TTC549 (cell line): ENCODE data around the gene COPS7A.
A peak's percentile ranks its signal among the peaks of the same experiment; 100 is the strongest.
"Not testable (repeated sequence)": the region's sequence is repeated elsewhere in the genome, so short reads cannot be mapped to it uniquely, and the experiment has no call there.

Experiments
- FAIRE-seq: peaks from 2 replicates; lab custom pipeline; 2012; peaks lifted over from hg19 to GRCh38; lab: Jason Lieb, UNC

Gene COPS7A

DNA sequence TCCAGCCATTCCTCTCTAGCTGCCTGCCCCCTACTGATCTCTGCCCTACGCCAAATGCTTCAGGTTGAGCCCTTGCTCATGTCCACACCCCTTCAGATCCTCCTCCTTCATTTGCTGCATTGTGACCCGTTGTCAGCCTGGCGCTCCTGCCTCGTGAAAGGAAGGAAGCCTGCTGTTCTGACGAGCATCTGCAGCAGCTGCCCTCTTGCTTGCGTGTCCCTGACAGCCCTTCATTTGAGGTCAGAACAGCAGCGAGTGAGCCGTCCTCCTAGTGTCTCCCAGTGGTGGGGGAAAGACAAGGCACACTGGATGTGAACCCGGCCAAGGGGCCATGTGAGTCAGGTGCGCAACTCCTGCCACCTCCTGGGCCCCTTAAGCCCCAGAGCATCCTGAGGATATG is 20.2 kb upstream of the COPS7A start:
- FAIRE-seq: no peak

DNA sequence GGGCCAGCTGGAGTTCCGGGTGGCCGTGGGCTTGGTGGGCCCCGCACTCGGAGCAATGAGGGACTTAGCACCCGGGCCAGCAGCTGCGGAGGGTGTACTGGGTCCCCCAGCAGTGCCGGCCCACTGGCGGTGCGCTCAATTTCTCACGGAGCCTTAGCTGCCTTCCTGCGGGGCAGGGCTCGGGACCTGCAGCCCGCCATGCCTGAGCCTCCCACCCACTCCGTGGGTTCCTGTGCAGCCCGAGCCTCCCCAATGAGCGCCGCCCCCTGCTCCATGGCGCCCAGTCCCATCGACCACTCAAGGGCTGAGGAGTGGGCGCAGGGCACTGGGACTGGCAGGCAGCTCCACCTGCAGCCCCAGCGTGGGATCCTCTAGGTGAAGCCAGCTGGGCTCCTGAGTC is 15.5 kb upstream of the COPS7A start:
- FAIRE-seq: not testable (repeated sequence)

- FAIRE-seq: no peak
These were observed 14.9 kb upstream of the COPS7A start for GRCh38 chr12:6708960-6709394.

DNA sequence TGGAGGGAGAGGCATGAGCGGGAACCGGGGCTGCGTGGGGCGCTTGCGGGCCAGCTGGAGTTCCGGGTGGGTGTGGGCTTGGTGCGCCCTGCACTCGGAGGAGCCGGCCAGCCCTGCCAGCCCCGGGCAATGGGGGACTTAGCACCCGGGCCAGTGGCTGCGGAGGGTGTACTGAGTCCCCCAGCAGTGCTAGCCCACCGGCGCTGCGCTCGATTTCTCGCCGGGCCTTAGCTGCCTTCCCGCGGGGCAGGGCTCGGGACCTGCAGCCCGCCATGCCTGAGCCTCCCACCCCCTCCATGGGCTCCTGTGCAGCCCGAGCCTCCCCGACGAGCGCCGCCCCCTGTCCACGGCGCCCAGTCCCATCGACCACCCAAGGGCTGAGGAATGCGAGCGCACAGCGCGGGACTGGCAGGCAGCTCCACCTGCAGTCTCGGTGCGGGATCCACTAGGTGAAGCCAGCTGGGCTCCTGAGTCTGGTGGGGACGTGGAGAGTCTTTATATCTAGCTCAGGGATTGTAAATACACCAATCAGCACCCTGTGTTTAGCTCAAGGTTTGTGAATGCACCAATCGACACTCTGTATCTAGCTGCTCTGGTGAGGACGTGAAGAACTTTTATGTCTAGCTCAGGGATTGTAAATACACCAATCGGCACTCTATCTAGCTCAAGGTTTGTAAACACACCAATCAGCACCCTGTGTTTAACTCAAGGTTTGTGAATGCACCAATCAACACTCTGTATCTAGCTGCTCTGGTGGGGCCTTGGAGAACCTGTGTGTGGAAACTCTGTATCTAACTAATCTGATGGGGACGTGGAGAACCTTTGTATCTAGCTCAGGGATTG is 7.6 kb upstream of the COPS7A start:
- not testable (repeated sequence) for FAIRE-seq

- FAIRE-seq: no peak
These were observed 6.9 kb upstream of the COPS7A start for GRCh38 chr12:6716874-6717437.

- FAIRE-seq: no peak
These were observed 983 bp upstream of the COPS7A start for GRCh38 chr12:6722863-6723262.

DNA sequence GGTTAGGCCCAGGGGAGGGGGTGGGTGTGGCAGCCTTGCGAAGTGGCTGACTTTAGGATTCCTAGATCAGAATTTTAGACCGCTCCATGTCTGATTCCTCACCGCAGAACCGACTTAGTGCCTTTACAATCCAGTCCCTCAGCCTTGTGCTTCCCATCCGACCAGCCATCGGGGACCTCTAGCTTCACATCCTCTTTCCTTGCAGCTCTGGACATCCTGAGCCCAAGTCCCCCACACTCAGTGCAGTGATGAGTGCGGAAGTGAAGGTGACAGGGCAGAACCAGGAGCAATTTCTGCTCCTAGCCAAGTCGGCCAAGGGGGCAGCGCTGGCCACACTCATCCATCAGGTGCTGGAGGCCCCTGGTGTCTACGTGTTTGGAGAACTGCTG is 557 bp downstream of the COPS7A start:
- FAIRE-seq: no peak

DNA sequence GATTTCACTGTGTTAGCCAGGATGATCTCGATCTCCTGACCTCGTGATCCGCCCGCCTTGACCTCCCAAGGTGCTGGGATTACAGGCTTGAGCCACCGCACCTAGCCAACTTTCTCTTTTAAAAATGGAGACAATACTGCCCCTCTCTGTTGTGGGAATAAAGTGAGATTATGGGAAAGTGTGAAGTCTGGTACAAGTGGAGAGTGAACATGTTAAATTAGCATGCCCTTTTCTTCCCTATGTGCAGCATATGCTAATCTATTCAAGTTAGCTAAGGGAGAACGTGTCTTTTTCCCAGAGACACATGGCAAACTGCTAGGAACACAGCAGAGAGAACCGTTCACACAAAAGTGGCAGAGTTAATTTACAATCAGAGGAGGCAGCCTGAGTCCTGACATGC is 1.5 kb downstream of the COPS7A start:
- no peak for FAIRE-seq

- FAIRE-seq: no peak
These were observed 5.3 kb downstream of the COPS7A start for GRCh38 chr12:6729186-6729585.

DNA sequence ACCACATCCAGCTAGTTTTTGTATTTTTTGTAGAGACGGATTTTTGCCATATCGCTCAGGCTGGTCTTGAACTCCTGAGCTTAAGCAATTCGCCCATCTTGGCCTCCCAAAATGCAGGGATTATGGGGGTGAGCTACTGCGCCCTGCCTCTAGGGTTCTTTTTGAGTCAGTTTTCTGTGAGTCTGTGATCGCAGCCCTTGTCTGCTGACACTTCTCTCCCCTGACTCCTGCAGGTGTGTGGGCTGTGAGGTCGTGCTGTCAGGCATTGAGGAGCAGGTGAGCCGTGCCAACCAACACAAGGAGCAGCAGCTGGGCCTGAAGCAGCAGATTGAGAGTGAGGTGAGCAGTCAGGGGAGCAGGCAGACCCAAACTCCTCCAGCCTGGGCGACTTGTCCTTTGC is 6.3 kb downstream of the COPS7A start:
- no peak for FAIRE-seq

GRCh38 chr12:6734506-6735387 is 10.9 kb downstream of the COPS7A start:
- FAIRE-seq: no peak

DNA sequence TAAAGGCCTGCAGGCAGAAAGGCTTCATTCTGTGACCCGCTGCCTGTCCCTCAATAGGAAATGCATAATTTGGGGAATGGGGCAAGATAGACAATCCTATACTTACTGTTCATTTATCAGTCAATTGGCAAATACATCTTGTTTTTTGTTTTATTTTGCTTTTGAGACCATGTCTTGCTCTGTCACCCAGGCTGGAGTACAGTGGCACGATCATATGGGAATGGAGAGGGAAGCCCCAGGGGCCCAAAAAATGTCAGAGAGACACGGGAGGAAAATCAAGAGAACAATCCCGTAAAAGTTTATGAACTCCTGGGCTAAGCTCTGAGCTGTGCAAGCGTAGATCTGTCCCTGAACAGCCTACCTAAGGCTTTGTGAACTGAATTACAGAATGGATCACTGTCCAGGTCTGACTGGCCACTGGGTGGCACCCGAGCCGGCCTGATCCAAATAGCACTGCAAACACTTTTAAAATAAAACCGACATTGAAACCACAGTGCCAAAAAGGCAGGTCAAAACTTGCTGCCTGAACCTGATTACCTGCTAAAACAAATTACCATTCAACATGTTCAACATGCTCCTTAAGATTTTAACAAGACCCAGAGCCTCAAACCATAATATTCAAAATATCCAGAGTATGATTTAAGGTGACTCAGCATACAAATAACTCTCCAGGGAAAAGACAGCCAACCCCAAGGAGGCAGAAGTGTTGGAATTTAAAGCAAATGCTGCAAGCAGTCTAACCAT is 11.8 kb downstream of the COPS7A start:
- FAIRE-seq: peak; percentile 50

DNA sequence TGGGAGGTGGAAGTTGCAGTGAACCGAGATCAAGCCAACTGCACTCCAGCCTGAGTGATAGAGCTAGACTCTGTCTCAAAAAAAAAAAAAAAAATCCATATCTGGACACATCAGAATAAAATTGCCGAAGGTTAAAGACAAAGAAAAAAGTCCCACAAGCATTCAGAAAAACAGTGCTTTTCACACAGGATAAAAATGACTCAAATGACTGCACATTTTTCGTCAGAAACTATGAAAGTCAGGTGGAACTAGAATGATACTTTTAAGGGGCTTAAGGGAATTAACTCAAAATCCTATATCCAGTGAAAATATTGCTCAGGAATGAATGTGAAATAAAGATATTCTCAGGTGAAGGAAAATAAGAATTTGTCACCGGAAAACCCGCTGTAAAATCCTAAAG is 12.9 kb downstream of the COPS7A start:
- FAIRE-seq: no peak

DNA sequence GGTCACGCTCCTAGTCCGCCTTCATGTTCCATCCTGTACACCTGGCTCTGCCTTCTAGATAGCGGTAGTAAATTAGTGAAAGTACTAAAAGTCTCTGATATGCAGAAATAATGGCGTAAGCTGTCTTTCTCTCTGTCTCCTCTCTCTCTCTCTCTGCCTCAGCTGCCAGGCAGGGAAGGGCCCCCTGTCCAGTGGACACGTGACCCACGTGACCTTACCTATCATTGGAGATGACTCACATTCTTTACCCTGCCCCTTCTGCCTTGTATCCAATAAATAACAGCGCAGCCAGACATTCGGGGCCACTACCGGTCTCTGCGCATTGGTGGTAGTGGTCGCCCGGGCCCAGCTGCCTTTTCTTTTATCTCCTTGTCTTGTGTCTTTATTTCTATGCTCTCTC is 18.2 kb downstream of the COPS7A start:
- FAIRE-seq: not testable (repeated sequence)

GRCh38 chr12:6742834-6743233 is 19.0 kb downstream of the COPS7A start:
- FAIRE-seq: no peak

DNA sequence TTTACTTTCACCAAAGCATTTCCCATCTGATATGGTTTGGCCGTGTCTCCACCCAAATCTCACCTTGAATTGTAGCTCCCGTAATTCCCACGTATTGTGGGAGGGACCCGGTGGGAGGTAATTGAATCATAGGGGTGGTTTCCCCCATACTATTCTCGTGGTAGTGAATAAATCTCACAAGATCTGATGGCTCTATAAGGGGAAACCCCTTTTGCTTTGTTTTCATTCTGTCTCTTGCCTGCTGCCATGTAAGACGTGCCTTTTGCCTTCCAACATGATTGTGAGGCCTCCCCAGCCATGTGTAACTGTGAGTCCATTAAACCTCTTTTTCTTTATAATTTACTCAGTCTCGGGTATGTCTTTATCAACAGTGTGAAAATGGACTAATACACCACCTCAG is 19.5 kb downstream of the COPS7A start:
- not testable (repeated sequence) for FAIRE-seq

GRCh38 chr12:6745741-6746525 is 22.1 kb downstream of the COPS7A start:
- no peak for FAIRE-seq

GRCh38 chr12:6747216-6747615 is 23.4 kb downstream of the COPS7A start:
- no peak for FAIRE-seq

DNA sequence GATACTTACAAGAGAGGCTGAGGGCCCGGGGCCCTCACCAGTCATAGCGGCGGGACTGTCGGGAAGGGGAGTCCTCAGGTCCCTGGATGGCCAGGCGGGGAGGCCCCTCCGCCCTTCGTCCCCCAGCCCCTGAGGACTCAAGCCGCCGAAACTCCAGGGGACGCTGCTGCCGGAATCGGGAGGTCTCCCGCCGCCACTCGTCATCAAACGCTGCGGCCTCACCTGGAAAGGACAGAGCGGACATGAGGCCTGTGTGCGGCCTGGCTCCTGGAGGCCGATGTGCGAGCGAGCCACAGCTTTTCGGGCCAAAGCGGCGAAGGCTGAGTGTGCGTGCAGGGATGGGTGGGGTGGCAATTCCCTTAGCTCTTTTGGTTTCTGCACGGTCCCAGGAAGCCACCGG is 24.9 kb downstream of the COPS7A start:
- FAIRE-seq: no peak

DNA sequence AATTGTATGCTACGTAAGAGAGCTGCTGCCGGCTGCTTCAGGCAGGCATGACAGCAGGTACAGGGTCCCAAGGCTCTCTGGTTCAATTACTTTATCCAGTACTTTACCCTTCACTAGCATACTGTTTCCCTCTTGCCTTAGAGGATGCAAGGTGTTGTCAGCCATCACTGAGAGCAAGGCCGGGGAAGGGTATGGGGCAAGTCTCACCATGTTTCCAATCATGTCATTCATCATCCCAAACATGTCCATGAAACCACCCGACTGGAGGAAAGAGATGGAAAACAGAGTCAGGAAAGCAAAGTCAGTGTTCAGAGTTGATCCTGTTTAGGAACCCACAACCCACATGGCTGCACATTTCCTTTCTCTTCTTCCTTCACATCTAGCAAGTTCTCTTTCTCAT is 26.7 kb downstream of the COPS7A start:
- FAIRE-seq: no peak

DNA sequence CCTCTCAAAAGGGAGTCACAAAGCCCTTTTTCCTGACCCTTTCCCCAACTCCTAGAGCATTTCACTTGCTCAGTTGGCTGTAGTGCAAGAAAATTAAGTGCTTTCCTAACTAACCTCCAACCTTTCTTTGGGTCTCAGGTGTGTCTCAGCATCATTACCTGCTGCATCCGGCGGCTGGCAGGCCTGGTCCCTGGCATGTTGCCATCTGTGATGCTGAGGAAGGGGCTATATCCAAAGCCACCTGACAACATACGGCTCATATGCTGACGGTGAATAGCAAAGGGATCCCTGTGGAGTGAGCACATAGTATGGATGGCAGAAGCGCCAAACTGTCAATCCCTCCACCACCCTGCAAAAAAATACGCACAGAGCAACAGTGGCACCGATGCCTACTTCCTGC is 27.9 kb downstream of the COPS7A start:
- FAIRE-seq: no peak
